ENCODE data around the gene SMAD2.

The SMAD2 gene

GRCh38 chr18:47873625-47874024 is 56.8 kb downstream of the SMAD2 start:
- Histone ChIP-seq H3K23ac (ENCODE audit: low read length in 2 of 2) (no peak overlapping the region), H2BK120ac (ENCODE audit: low read depth, low read length) (no peak overlapping the region), H3K4me3 (ENCODE audit: insufficient read depth in 1 of 2, low read depth in 1 of 2, low read length in 2 of 2) (no peak overlapping the region), H4K8ac (ENCODE audit: low read length) (no peak overlapping the region), H2AFZ (ENCODE audit: low read depth, low read length) (no peak overlapping the region), H3K4ac (ENCODE audit: low read depth in 1 of 2, low read length in 2 of 2) (no peak overlapping the region), H3K9ac (ENCODE audit: low read length) (no peak overlapping the region), H2BK12ac (ENCODE audit: low read length in 2 of 2) (no peak overlapping the region), H2BK5ac (ENCODE audit: low read depth, low read length, poor library complexity, severe bottlenecking) (no peak overlapping the region), H4K91ac (ENCODE audit: low read length) (no peak overlapping the region), H3K18ac (ENCODE audit: low read depth in 1 of 2, low read length in 2 of 2) (no peak overlapping the region), H2BK15ac (ENCODE audit: low read depth, poor library complexity, severe bottlenecking) (no peak overlapping the region), H3K4me1 (ENCODE audit: control insufficient read depth, insufficient read depth, low read depth, low read length) (no peaks in the 10 kb centered on the region), H3K79me1 (replicated peaks; ENCODE audit: low read length, poor library complexity, severe bottlenecking) (peaks cover 5% of the 10 kb centered on the region), H3K9me3 (ENCODE audit: control insufficient read depth, low read length) (no peaks in the 10 kb centered on the region), H3K36me3 (ENCODE audit: control insufficient read depth in 1 of 2, insufficient read depth in 2 of 2, low read depth in 1 of 2, low read length in 2 of 2) (peaks cover 0 to 12% of the 10 kb centered on the region in 2 experiments), H3K14ac (ENCODE audit: low read length in 2 of 2) (no peak overlapping the region), H3K27me3 (ENCODE audit: control insufficient read depth in 1 of 2, insufficient read depth in 1 of 2, low read length in 2 of 2) (no peaks in the 10 kb centered on the region), H3K4me2 (ENCODE audit: low read length, poor library complexity, severe bottlenecking) (no peak overlapping the region), H2AK5ac (ENCODE audit: low read length, severe bottlenecking) (no peak overlapping the region), H3K27ac (ENCODE audit: low read length, poor library complexity, severe bottlenecking) (no peak overlapping the region)
- DNase-seq: no peak

DNA sequence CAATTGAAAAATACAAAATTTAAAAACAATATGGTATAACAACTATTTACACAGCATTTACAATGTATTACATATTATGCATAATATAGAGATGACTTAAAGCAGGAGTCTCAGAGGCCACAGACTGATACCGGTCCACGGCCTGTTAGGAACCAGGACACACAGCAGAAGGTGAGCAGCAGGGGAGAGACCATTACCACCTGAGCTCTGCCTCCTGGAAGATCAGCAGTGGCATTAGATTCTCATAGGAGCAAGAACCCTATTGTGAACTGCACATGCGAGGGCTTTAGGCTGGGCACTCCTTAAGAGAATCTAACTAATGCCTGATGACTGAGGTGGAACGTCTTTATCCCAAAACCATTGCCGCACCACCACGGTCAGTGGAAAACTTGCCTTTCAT is 58.0 kb downstream of the SMAD2 start:
- no peak for DNase-seq
- H3K79me1 ChIP-seq (replicated peaks; ENCODE audit: low read length, poor library complexity, severe bottlenecking): peaks cover 7% of the 10 kb centered on the region
- H3K14ac ChIP-seq (ENCODE audit: low read length in 2 of 2): no peak overlapping the region
- no peak overlapping the region for H2BK15ac ChIP-seq (ENCODE audit: low read depth, poor library complexity, severe bottlenecking)
- H4K8ac ChIP-seq (ENCODE audit: low read length): no peak overlapping the region
- H3K23ac ChIP-seq (ENCODE audit: low read length in 2 of 2): no peak overlapping the region
- no peak overlapping the region for H2AK5ac ChIP-seq (ENCODE audit: low read length, severe bottlenecking)
- H2BK12ac ChIP-seq (ENCODE audit: low read length in 2 of 2): no peak overlapping the region
- H2AFZ ChIP-seq (ENCODE audit: low read depth, low read length): no peak overlapping the region
- no peak overlapping the region for H3K9ac ChIP-seq (ENCODE audit: low read length)
- H4K91ac ChIP-seq (ENCODE audit: low read length): no peak overlapping the region
- no peak overlapping the region for H3K4me3 ChIP-seq (ENCODE audit: insufficient read depth in 1 of 2, low read depth in 1 of 2, low read length in 2 of 2)
- no peaks in the 10 kb centered on the region for H3K27me3 ChIP-seq (ENCODE audit: control insufficient read depth in 1 of 2, insufficient read depth in 1 of 2, low read length in 2 of 2)
- H3K36me3 ChIP-seq (ENCODE audit: control insufficient read depth in 1 of 2, insufficient read depth in 2 of 2, low read depth in 1 of 2, low read length in 2 of 2): peaks cover 0 to 24% of the 10 kb centered on the region in 2 experiments
- H2BK120ac ChIP-seq (ENCODE audit: low read depth, low read length): no peak overlapping the region
- no peak overlapping the region for H3K4ac ChIP-seq (ENCODE audit: low read depth in 1 of 2, low read length in 2 of 2)
- H3K9me3 ChIP-seq (ENCODE audit: control insufficient read depth, low read length): no peaks in the 10 kb centered on the region
- 98% methylated on average over 6 of the region's 6 CpGs for WGBS
- no peak overlapping the region for H3K27ac ChIP-seq (ENCODE audit: low read length, poor library complexity, severe bottlenecking)
- H3K18ac ChIP-seq (ENCODE audit: low read depth in 1 of 2, low read length in 2 of 2): no peak overlapping the region
- H3K4me1 ChIP-seq (ENCODE audit: control insufficient read depth, insufficient read depth, low read depth, low read length): no peaks in the 10 kb centered on the region
- no peak overlapping the region for H3K4me2 ChIP-seq (ENCODE audit: low read length, poor library complexity, severe bottlenecking)
- no peak overlapping the region for H2BK5ac ChIP-seq (ENCODE audit: low read depth, low read length, poor library complexity, severe bottlenecking)

- H3K4me2 ChIP-seq (ENCODE audit: low read length, poor library complexity, severe bottlenecking): no peak overlapping the region
- no peaks in the 10 kb centered on the region for H3K9me3 ChIP-seq (ENCODE audit: control insufficient read depth, low read length)
- H3K27me3 ChIP-seq (ENCODE audit: control insufficient read depth in 1 of 2, insufficient read depth in 1 of 2, low read length in 2 of 2): no peaks in the 10 kb centered on the region
- 95% methylated on average over 2 of the region's 3 CpGs for WGBS
- H2BK15ac ChIP-seq (ENCODE audit: low read depth, poor library complexity, severe bottlenecking): no peak overlapping the region
- no peak overlapping the region for H3K4me3 ChIP-seq (ENCODE audit: insufficient read depth in 1 of 2, low read depth in 1 of 2, low read length in 2 of 2)
- no peak for DNase-seq
- H3K14ac ChIP-seq (ENCODE audit: low read length in 2 of 2): no peak overlapping the region
- H2AFZ ChIP-seq (ENCODE audit: low read depth, low read length): no peak overlapping the region
- H4K8ac ChIP-seq (ENCODE audit: low read length): no peak overlapping the region
- H3K79me1 ChIP-seq (replicated peaks; ENCODE audit: low read length, poor library complexity, severe bottlenecking): peaks cover 9% of the 10 kb centered on the region
- no peak overlapping the region for H2BK12ac ChIP-seq (ENCODE audit: low read length in 2 of 2)
- H4K91ac ChIP-seq (ENCODE audit: low read length): no peak overlapping the region
- H3K27ac ChIP-seq (ENCODE audit: low read length, poor library complexity, severe bottlenecking): no peak overlapping the region
- no peak overlapping the region for H2BK5ac ChIP-seq (ENCODE audit: low read depth, low read length, poor library complexity, severe bottlenecking)
- H2AK5ac ChIP-seq (ENCODE audit: low read length, severe bottlenecking): no peak overlapping the region
- no peaks in the 10 kb centered on the region for H3K4me1 ChIP-seq (ENCODE audit: control insufficient read depth, insufficient read depth, low read depth, low read length)
- peaks cover 0 to 29% of the 10 kb centered on the region in 2 experiments for H3K36me3 ChIP-seq (ENCODE audit: control insufficient read depth in 1 of 2, insufficient read depth in 2 of 2, low read depth in 1 of 2, low read length in 2 of 2)
- H3K23ac ChIP-seq (ENCODE audit: low read length in 2 of 2): peak overlapping the region in 1 of 2 experiments; percentile 59
- H3K4ac ChIP-seq (ENCODE audit: low read depth in 1 of 2, low read length in 2 of 2): no peak overlapping the region
- H3K9ac ChIP-seq (ENCODE audit: low read length): no peak overlapping the region
- H3K18ac ChIP-seq (ENCODE audit: low read depth in 1 of 2, low read length in 2 of 2): no peak overlapping the region
- H2BK120ac ChIP-seq (ENCODE audit: low read depth, low read length): no peak overlapping the region
These were observed 59.2 kb downstream of the SMAD2 start for GRCh38 chr18:47871288-47871687.

GRCh38 chr18:47870605-47871004 is 59.9 kb downstream of the SMAD2 start:
- H2BK15ac ChIP-seq (ENCODE audit: low read depth, poor library complexity, severe bottlenecking): no peak overlapping the region
- H3K14ac ChIP-seq (ENCODE audit: low read length in 2 of 2): no peak overlapping the region
- no CpG with 5 or more reads among the region's 1 CpG for WGBS
- no peak overlapping the region for H2BK120ac ChIP-seq (ENCODE audit: low read depth, low read length)
- no peak overlapping the region for H4K8ac ChIP-seq (ENCODE audit: low read length)
- DNase-seq: no peak
- peaks cover 0 to 31% of the 10 kb centered on the region in 2 experiments for H3K36me3 ChIP-seq (ENCODE audit: control insufficient read depth in 1 of 2, insufficient read depth in 2 of 2, low read depth in 1 of 2, low read length in 2 of 2)
- H3K9me3 ChIP-seq (ENCODE audit: control insufficient read depth, low read length): no peaks in the 10 kb centered on the region
- no peak overlapping the region for H3K4me2 ChIP-seq (ENCODE audit: low read length, poor library complexity, severe bottlenecking)
- H2AK5ac ChIP-seq (ENCODE audit: low read length, severe bottlenecking): no peak overlapping the region
- no peak overlapping the region for H2BK5ac ChIP-seq (ENCODE audit: low read depth, low read length, poor library complexity, severe bottlenecking)
- no peak overlapping the region for H3K9ac ChIP-seq (ENCODE audit: low read length)
- no peak overlapping the region for H3K4ac ChIP-seq (ENCODE audit: low read depth in 1 of 2, low read length in 2 of 2)
- no peaks in the 10 kb centered on the region for H3K4me1 ChIP-seq (ENCODE audit: control insufficient read depth, insufficient read depth, low read depth, low read length)
- no peak overlapping the region for H3K4me3 ChIP-seq (ENCODE audit: insufficient read depth in 1 of 2, low read depth in 1 of 2, low read length in 2 of 2)
- no peak overlapping the region for H3K23ac ChIP-seq (ENCODE audit: low read length in 2 of 2)
- peaks cover 9% of the 10 kb centered on the region for H3K79me1 ChIP-seq (replicated peaks; ENCODE audit: low read length, poor library complexity, severe bottlenecking)
- no peak overlapping the region for H4K91ac ChIP-seq (ENCODE audit: low read length)
- no peak overlapping the region for H3K27ac ChIP-seq (ENCODE audit: low read length, poor library complexity, severe bottlenecking)
- H3K18ac ChIP-seq (ENCODE audit: low read depth in 1 of 2, low read length in 2 of 2): no peak overlapping the region
- no peak overlapping the region for H2AFZ ChIP-seq (ENCODE audit: low read depth, low read length)
- no peak overlapping the region for H2BK12ac ChIP-seq (ENCODE audit: low read length in 2 of 2)
- no peaks in the 10 kb centered on the region for H3K27me3 ChIP-seq (ENCODE audit: control insufficient read depth in 1 of 2, insufficient read depth in 1 of 2, low read length in 2 of 2)
